Measurements from ENCODE around the gene ALDH1L2. TPM values are rescaled to one million over a fixed set of nuclear protein-coding genes. Genes with fewer than 3 reads are reported as not detected.

The ALDH1L2 gene
- total and polyA plus RNA-seq, 9 of the 15 experiments (the other 6 are each of a cell fraction or from before 2014, with no cell fraction given): 1.1 to 9.9 (median 3.8) TPM

GRCh38 chr12:105120551-105120950, 36.3 kb upstream of the ALDH1L2 start (continued):
- TF ChIP-seq RERE (CRISPR knock-in tag; IDR thresholded peaks at IDR 0.05; ENCODE audit: borderline replicate concordance) (no peak), TSHZ1 (CRISPR knock-in tag; IDR thresholded peaks at IDR 0.05) (no peak), SAP30 (IDR thresholded peaks at IDR 0.05; ENCODE audit: borderline replicate concordance, insufficient read depth, low read depth, low read length, poor library complexity, severe bottlenecking) (no peak), PHTF2 (CRISPR knock-in tag; IDR thresholded peaks at IDR 0.05) (no peak), CBFA2T2 (conservative IDR thresholded peaks at IDR 0.05) (no peak), DMBX1 (CRISPR knock-in tag; IDR thresholded peaks at IDR 0.05; ENCODE audit: borderline replicate concordance) (no peak), SAFB2 (IDR thresholded peaks at IDR 0.05; ENCODE audit: borderline replicate concordance, low read depth, low read length, severe bottlenecking) (no peak), MBD2 (IDR thresholded peaks at IDR 0.05; ENCODE audit: borderline replicate concordance, low read depth) (no peak), MYNN (IDR thresholded peaks at IDR 0.05) (no peak), MYNN (CRISPR knock-in tag; IDR thresholded peaks at IDR 0.05) (no peak), NFRKB (IDR thresholded peaks at IDR 0.05; ENCODE audit: low read depth) (no peak), ZNF140 (CRISPR knock-in tag; IDR thresholded peaks at IDR 0.05) (no peak), BRCA1 (IDR thresholded peaks at IDR 0.05) (no peak), BRCA1 (CRISPR knock-in tag; IDR thresholded peaks at IDR 0.05) (no peak), JUN (IDR thresholded peaks at IDR 0.05; ENCODE audit: borderline replicate concordance, low read depth, low read length) (peak; percentile 46; the same call in 1 of the 2 replicates), JUN (CRISPR knock-in tag; IDR thresholded peaks at IDR 0.05; ENCODE audit: borderline replicate concordance) (no peak), MAFK (IDR thresholded peaks at IDR 0.05; ENCODE audit: low read length) (0 out of 2 replicates have a peak, but pooled peaks have one; percentile 37), BHLHE40 (IDR thresholded peaks at IDR 0.05; ENCODE audit: low read length) (no peak)
- TF ChIP-seq, protein P1, sequence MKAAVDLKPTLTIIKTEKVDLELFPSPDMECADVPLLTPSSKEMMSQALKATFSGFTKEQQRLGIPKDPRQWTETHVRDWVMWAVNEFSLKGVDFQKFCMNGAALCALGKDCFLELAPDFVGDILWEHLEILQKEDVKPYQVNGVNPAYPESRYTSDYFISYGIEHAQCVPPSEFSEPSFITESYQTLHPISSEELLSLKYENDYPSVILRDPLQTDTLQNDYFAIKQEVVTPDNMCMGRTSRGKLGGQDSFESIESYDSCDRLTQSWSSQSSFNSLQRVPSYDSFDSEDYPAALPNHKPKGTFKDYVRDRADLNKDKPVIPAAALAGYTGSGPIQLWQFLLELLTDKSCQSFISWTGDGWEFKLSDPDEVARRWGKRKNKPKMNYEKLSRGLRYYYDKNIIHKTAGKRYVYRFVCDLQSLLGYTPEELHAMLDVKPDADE (conservative IDR thresholded peaks at IDR 0.05; ENCODE audit: control insufficient read depth, low read depth, low read length): no peak

Measured in K562 (cell line).